Endothelial cell of umbilical vein (primary cell): ENCODE measurements around the gene CSGALNACT2. TPM values are rescaled to one million over a fixed set of nuclear protein-coding genes. Genes with fewer than 3 reads are reported as not detected.

Experiments
- BruUV-seq: library from RNA; stranded (reverse); fragments of 400-500 nt; replicated peaks from 2 replicates; lab custom pipeline; 2021; lab: Mats Ljungman, UMichigan
- CTCF ChIA-PET: fragments of 300-600, 350-600 bp; sonication (Branson Sonifier 250); formaldehyde crosslinking; loops from one replicate; lab custom pipeline; 2021; ENCODE audit warnings: antibody characterized with exemption, inconsistent platforms; lab: Charles Lee
- POLR2A ChIA-PET: fragments of 300-600, 350-600 bp; sonication (Branson Sonifier 250); formaldehyde crosslinking; loops from one replicate; lab custom pipeline; 2021; ENCODE audit warnings: antibody characterized with exemption, inconsistent platforms; lab: Charles Lee
- DNase-seq: peaks from one replicate; pipeline ENCODE4 v3.0.0-alpha.2; 2011; ENCODE audit warnings: low read depth, low spot score
- FAIRE-seq: peaks from 2 replicates; lab custom pipeline; 2011; peaks lifted over from hg19 to GRCh38; lab: Jason Lieb, UNC
- H2AFZ ChIP-seq: 2 replicates; pipeline ENCODE4 v1.6.0; 2012; ENCODE audit warnings: low read depth, low read length, control low read depth, inconsistent platforms
- H3K27ac ChIP-seq: 2 replicates; pipeline ENCODE4 v1.5.1; 2011; ENCODE audit warnings: low read depth, mild to moderate bottlenecking, control low read depth, low read length, moderate library complexity; ENCODE audit not compliant: insufficient read depth
- H3K27me3 ChIP-seq, 2 experiments: 2 replicates each; pipeline versions ENCODE4 v1.6.0 to v1.6.1; 2011; ENCODE audit warnings: low read length in 2 of 2, mixed read lengths in 1 of 2; ENCODE audit not compliant: control insufficient read depth in 2 of 2, insufficient read depth in 2 of 2
- H3K36me3 ChIP-seq, 2 experiments: 2 replicates in 1 of 2; 3 replicates in 1 of 2; pipeline ENCODE4 v1.5.1; 2011; ENCODE audit warnings: low read length in 2 of 2, mild to moderate bottlenecking in 1 of 2, moderate library complexity in 1 of 2; ENCODE audit not compliant: control insufficient read depth in 2 of 2, insufficient read depth in 2 of 2; ENCODE audit errors: extremely low read depth in 1 of 2
- H3K4me1 ChIP-seq: 3 replicates; pipeline ENCODE4 v1.5.1; 2011; ENCODE audit warnings: mild to moderate bottlenecking, low read length; ENCODE audit not compliant: control insufficient read depth, insufficient read depth; ENCODE audit errors: extremely low read depth
- H3K4me2 ChIP-seq: 2 replicates; pipeline ENCODE4 v1.6.1; 2011; ENCODE audit warnings: low read length, control low read depth, mixed read lengths; ENCODE audit not compliant: insufficient read depth
- H3K4me3 ChIP-seq, 3 experiments: fragments of 200-600 bp in 1 of 3; sonication (generic), shearing (Covaris generic) in 1 of 3; replicated peaks in 1 of 3; 2 replicates each; pipeline ENCODE4 v1.5.1; 2011 to 2016; ENCODE audit warnings: control low read depth in 3 of 3, low read length in 3 of 3, mild to moderate bottlenecking in 2 of 3, inconsistent platforms in 1 of 3, low read depth in 1 of 3, moderate library complexity in 1 of 3; ENCODE audit not compliant: insufficient read depth in 1 of 3
- H3K79me2 ChIP-seq: 2 replicates; pipeline ENCODE4 v1.6.0; 2012; ENCODE audit warnings: low read length, inconsistent platforms; ENCODE audit not compliant: control insufficient read depth, insufficient read depth
- H3K9ac ChIP-seq: replicated peaks from 2 replicates; pipeline ENCODE3; 2011; ENCODE audit warnings: low read length, control low read depth; ENCODE audit not compliant: insufficient read depth; ENCODE audit errors: extremely low read depth
- H3K9me1 ChIP-seq: replicated peaks from 3 replicates; pipeline ENCODE4 v1.6.0; 2011; ENCODE audit warnings: mild to moderate bottlenecking, low read length; ENCODE audit not compliant: control insufficient read depth, insufficient read depth; ENCODE audit errors: extremely low read depth
- H3K9me3 ChIP-seq: replicated peaks from 2 replicates; pipeline ENCODE4 v1.5.1; 2012; ENCODE audit warnings: low read length, inconsistent platforms; ENCODE audit not compliant: control insufficient read depth, insufficient read depth
- H4K20me1 ChIP-seq: replicated peaks from 2 replicates; pipeline ENCODE3; 2011; ENCODE audit warnings: mild to moderate bottlenecking, low read length; ENCODE audit not compliant: control insufficient read depth, insufficient read depth; ENCODE audit errors: extremely low read depth
- EZH2 ChIP-seq: IDR thresholded peaks from 2 replicates; pipeline ENCODE4 v1.6.1; 2012; ENCODE audit warnings: borderline replicate concordance, low read depth, mild to moderate bottlenecking, moderate library complexity, low read length, inconsistent platforms; ENCODE audit not compliant: severe bottlenecking
- FOS ChIP-seq: IDR thresholded peaks from 2 replicates; pipeline ENCODE4 v1.6.1; 2011; ENCODE audit warnings: mild to moderate bottlenecking, low read length, moderate library complexity, borderline replicate concordance; ENCODE audit not compliant: insufficient read depth
- GATA2 ChIP-seq: IDR thresholded peaks from 2 replicates; pipeline ENCODE4 v1.7.0; 2011; ENCODE audit warnings: low read depth, mild to moderate bottlenecking, moderate library complexity, mixed read lengths, low read length; ENCODE audit not compliant: insufficient read length, insufficient read depth
- JUN ChIP-seq: IDR thresholded peaks from 2 replicates; pipeline ENCODE4 v1.6.1; 2011; ENCODE audit warnings: borderline replicate concordance, low read depth; ENCODE audit not compliant: insufficient read length, insufficient read depth
- MAX ChIP-seq: IDR thresholded peaks from 2 replicates; pipeline ENCODE4 v1.6.1; 2011; ENCODE audit not compliant: insufficient read depth, insufficient read length
- MYC ChIP-seq: IDR thresholded peaks from one replicate; pipeline ENCODE4 v1.6.1; 2011; ENCODE audit warnings: mild to moderate bottlenecking, low read depth, low read length
- POLR2A ChIP-seq: IDR thresholded peaks from 2 replicates; pipeline ENCODE4 v1.6.1; 2012; ENCODE audit warnings: low read depth, mild to moderate bottlenecking, control low read depth, low read length
- POLR2AphosphoS5 ChIP-seq: IDR thresholded peaks from 2 replicates; pipeline ENCODE4 v1.6.1; 2012; ENCODE audit warnings: low read depth, mild to moderate bottlenecking, control low read depth, low read length, moderate library complexity; ENCODE audit not compliant: insufficient read depth
- dilution Hi-C: fragments of 300-500 bp; cut with MboI; formaldehyde crosslinking; loops from one replicate; pipeline ENCODE4 v1.15.0; 2019; ENCODE audit warnings: low sequenced_read_pairs; ENCODE audit not compliant: extremely low pct_ligation_motif_present
- intact Hi-C: fragments of 100-400 bp; cut with micrococcal nuclease; formaldehyde crosslinking; loops from one replicate; pipeline ENCODE4 v1.10.0; 2022
- polyA plus RNA-seq, 4 experiments: library from polyadenylated mRNA; depleted of rRNA in 3 of 4; stranded (reverse) in 3 of 4; unstranded in 1 of 4; fragments of >200 nt; gene quantifications; 2 replicates each; pipeline versions ENCODE4 v1.2.1 to v1.2.3, GENCODE V29; 2011 to 2012; ENCODE audit warnings: missing spikeins in 1 of 4
- total RNA-seq: library from RNA; stranded (reverse); gene quantifications from 2 replicates; pipeline ENCODE4 v1.2.3, GENCODE V29; 2021
- TF ChIP-seq, protein P1 (sequence below), 2 donors: IDR thresholded peaks; 1 replicate in 1 of 2; 2 replicates in 1 of 2; pipeline ENCODE4 v1.5.1; 2011; ENCODE audit warnings: low read length in 2 of 2, mild to moderate bottlenecking in 2 of 2, moderate library complexity in 2 of 2, control low read depth in 1 of 2, inconsistent platforms in 1 of 2, low read depth in 1 of 2; ENCODE audit not compliant: insufficient read depth in 1 of 2; ENCODE audit errors: extremely low read depth in 1 of 2

The CSGALNACT2 gene
- total and polyA plus RNA-seq, 2 donors (not counting 3 experiments of a cell fraction or from before 2014, with no cell fraction given), result 9.7 to 17.7 TPM

GRCh38 chr10:43091846-43092245 lies 46.4 kb upstream of the CSGALNACT2 start:
- H4K20me1 ChIP-seq, result no peaks in the 10 kb centered on the region
- no peaks in the 10 kb centered on the region for H3K9me1 ChIP-seq
- dilution Hi-C loops, result no loop called here
- intact Hi-C loops, result no loop called here
- H3K36me3 ChIP-seq, result no peaks in the 10 kb centered on the region
- TF ChIP-seq GATA2 (no peak), MYC (no peak), MAX (no peak), FOS (no peak), JUN (no peak), POLR2AphosphoS5 (no peak), EZH2 (no peak), POLR2A (no peak)
- TF ChIP-seq, protein P1, sequence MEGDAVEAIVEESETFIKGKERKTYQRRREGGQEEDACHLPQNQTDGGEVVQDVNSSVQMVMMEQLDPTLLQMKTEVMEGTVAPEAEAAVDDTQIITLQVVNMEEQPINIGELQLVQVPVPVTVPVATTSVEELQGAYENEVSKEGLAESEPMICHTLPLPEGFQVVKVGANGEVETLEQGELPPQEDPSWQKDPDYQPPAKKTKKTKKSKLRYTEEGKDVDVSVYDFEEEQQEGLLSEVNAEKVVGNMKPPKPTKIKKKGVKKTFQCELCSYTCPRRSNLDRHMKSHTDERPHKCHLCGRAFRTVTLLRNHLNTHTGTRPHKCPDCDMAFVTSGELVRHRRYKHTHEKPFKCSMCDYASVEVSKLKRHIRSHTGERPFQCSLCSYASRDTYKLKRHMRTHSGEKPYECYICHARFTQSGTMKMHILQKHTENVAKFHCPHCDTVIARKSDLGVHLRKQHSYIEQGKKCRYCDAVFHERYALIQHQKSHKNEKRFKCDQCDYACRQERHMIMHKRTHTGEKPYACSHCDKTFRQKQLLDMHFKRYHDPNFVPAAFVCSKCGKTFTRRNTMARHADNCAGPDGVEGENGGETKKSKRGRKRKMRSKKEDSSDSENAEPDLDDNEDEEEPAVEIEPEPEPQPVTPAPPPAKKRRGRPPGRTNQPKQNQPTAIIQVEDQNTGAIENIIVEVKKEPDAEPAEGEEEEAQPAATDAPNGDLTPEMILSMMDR (IDR thresholded peaks at IDR 0.05; ENCODE audit: extremely low read depth in 1 of 2, insufficient read depth in 1 of 2, low read depth in 1 of 2, low read length in 2 of 2), result no peak
- FAIRE-seq (no peak), DNase-seq (no peak)
- no peaks in the 10 kb centered on the region for H3K9me3 ChIP-seq
- no peak overlapping the region for H3K9ac ChIP-seq
- no TSS peak for BruUV-seq
- no peak overlapping the region for H3K4me3 ChIP-seq
- CTCF ChIA-PET, result no interaction called here
- H3K27me3 ChIP-seq, result no peaks in the 10 kb centered on the region
- H3K4me2 ChIP-seq, result no peak overlapping the region
- POLR2A ChIA-PET, result no interaction called here
- H3K4me1 ChIP-seq, result no peaks in the 10 kb centered on the region
- no peak overlapping the region for H3K27ac ChIP-seq
- H2AFZ ChIP-seq, result no peak overlapping the region
- H3K79me2 ChIP-seq, result no peaks in the 10 kb centered on the region
